K562 (cell line): ENCODE data around the gene SDK1. TPM values are rescaled to one million over a fixed set of nuclear protein-coding genes. Genes with fewer than 3 reads are reported as not detected.

Source experiments
- ATAC-seq: fragments of 200-7000 bp; cut with Tn5 transposase; 3 replicates; pipeline ENCODE4 v1.9.1; 2020; ENCODE audit warnings: moderate library complexity
- BruUV-seq: library from RNA; stranded (reverse); fragments of 400-500 nt; replicated peaks from 2 replicates; lab custom pipeline; 2021; lab: Mats Ljungman, UMichigan
- CTCF ChIA-PET: fragments of 300-600 bp; formaldehyde crosslinking; extraction: SDS; loops from one replicate; lab custom pipeline; 2021; ENCODE audit warnings: low intra/inter-chr PET ratio; lab: Yijun Ruan, JAX
- POLR2A ChIA-PET: fragments of 300-600, 350-650 bp; sonication (Branson Sonifier 250); formaldehyde crosslinking; extraction: SDS; loops from one replicate; lab custom pipeline; 2021; ENCODE audit warnings: antibody characterized with exemption, inconsistent platforms; lab: Yijun Ruan, JAX
- DNase-seq, 4 experiments: peaks; one replicate each; pipeline versions ENCODE4 v3.0.0 to v3.0.0-alpha.2; 2011 to 2018; ENCODE audit warnings: low spot score in 3 of 4, mixed read lengths in 3 of 4; ENCODE audit errors: extremely low read depth in 1 of 4
- FAIRE-seq: peaks from 2 replicates; lab custom pipeline; 2011; peaks lifted over from hg19 to GRCh38; lab: Jason Lieb, UNC
- H2AFZ ChIP-seq: 2 replicates; pipeline ENCODE4 v1.6.0; 2011; ENCODE audit warnings: low read depth, low read length, control low read depth, inconsistent platforms
- H3K27ac ChIP-seq: fragments of 200-600 bp; 3 replicates; pipeline ENCODE4 v1.8.0; 2011; ENCODE audit warnings: low read depth, mild to moderate bottlenecking, control low read depth, inconsistent platforms, low read length, moderate library complexity, mixed read lengths; ENCODE audit errors: extremely low read depth
- H3K27me3 ChIP-seq, 2 experiments: fragments of 300-600 bp in 1 of 2; 2 replicates in 1 of 2; 3 replicates in 1 of 2; pipeline versions ENCODE4 v1.6.0 to v1.8.0; 2011; ENCODE audit warnings: inconsistent platforms in 2 of 2, low read length in 2 of 2, mild to moderate bottlenecking in 1 of 2, mixed read lengths in 1 of 2, moderate library complexity in 1 of 2; ENCODE audit not compliant: control insufficient read depth in 2 of 2, insufficient read depth in 2 of 2
- H3K36me3 ChIP-seq: fragments of 300-600 bp; 3 replicates; pipeline ENCODE4 v1.8.0; 2011; ENCODE audit warnings: mild to moderate bottlenecking, low read length, inconsistent platforms; ENCODE audit not compliant: control insufficient read depth, insufficient read depth
- H3K4me1 ChIP-seq, 2 experiments: fragments of 200-600 bp in 1 of 2; replicated peaks in 1 of 2; 2 replicates in 1 of 2; 3 replicates in 1 of 2; pipeline versions ENCODE4 v1.5.1 to v1.8.0; 2011; ENCODE audit warnings: inconsistent platforms in 2 of 2, low read length in 2 of 2, mild to moderate bottlenecking in 1 of 2, mixed read lengths in 1 of 2, moderate library complexity in 1 of 2; ENCODE audit not compliant: control insufficient read depth in 2 of 2, insufficient read depth in 2 of 2
- H3K4me2 ChIP-seq: 2 replicates; pipeline ENCODE4 v1.6.1; 2011; ENCODE audit warnings: low read length, control low read depth, inconsistent platforms, mixed read lengths; ENCODE audit not compliant: insufficient read depth
- H3K4me3 ChIP-seq: fragments of 200-600 bp; sonication (generic), shearing (Covaris generic); 2 replicates; pipeline ENCODE4 v1.5.1; 2016; ENCODE audit warnings: control low read depth, inconsistent platforms
- H3K79me2 ChIP-seq: fragments of 200-600 bp; 3 replicates; pipeline ENCODE4 v1.8.0; 2011; ENCODE audit warnings: low read length, inconsistent platforms; ENCODE audit not compliant: control insufficient read depth, insufficient read depth
- H3K9ac ChIP-seq, 2 experiments: 2 replicates each; pipeline versions ENCODE4 v1.6.0 to v1.6.1; 2011; ENCODE audit warnings: low read depth in 2 of 2, low read length in 2 of 2, control low read depth in 1 of 2, inconsistent platforms in 1 of 2, mild to moderate bottlenecking in 1 of 2, mixed read lengths in 1 of 2; ENCODE audit not compliant: insufficient read depth in 1 of 2
- H3K9me1 ChIP-seq: one replicate; pipeline ENCODE4 v1.6.0; 2011; ENCODE audit warnings: inconsistent platforms, mild to moderate bottlenecking, low read length, moderate library complexity; ENCODE audit not compliant: control insufficient read depth, insufficient read depth
- H3K9me3 ChIP-seq: replicated peaks from 2 replicates; pipeline ENCODE4 v1.5.1; 2011; ENCODE audit warnings: low read depth, low read length, inconsistent platforms; ENCODE audit not compliant: control insufficient read depth, insufficient read depth
- H4K20me1 ChIP-seq: replicated peaks from 2 replicates; pipeline ENCODE4 v1.6.1; 2011; ENCODE audit warnings: low read length, inconsistent platforms, mixed read lengths; ENCODE audit not compliant: control insufficient read depth, insufficient read depth
- ETS2 ChIP-seq: IDR thresholded peaks from 2 replicates; pipeline ENCODE4 v1.6.1; 2016; ENCODE audit warnings: borderline replicate concordance, missing genetic modification characterization, mild to moderate bottlenecking, moderate library complexity, missing compliant biosample characterization; ENCODE audit not compliant: poor library complexity, severe bottlenecking
- IRF2 ChIP-seq: sonication (generic); formaldehyde crosslinking; IDR thresholded peaks from 2 replicates; pipeline ENCODE4 v1.8.1; 2022; ENCODE audit warnings: mild to moderate bottlenecking, missing genetic modification reagents
- NFRKB ChIP-seq: fragments of 450-650 bp; IDR thresholded peaks from 2 replicates; pipeline ENCODE4 v1.6.1; 2016; ENCODE audit warnings: low read depth
- REST ChIP-seq, 2 experiments: fragments of 450-650 bp; formaldehyde crosslinking in 1 of 2; IDR thresholded peaks; 2 replicates each; pipeline versions ENCODE4 v1.4.0 to v1.6.1; 2014 to 2020; ENCODE audit warnings: mild to moderate bottlenecking in 2 of 2, borderline replicate concordance in 1 of 2, low read depth in 1 of 2
- RNF219 ChIP-seq: fragments of 250-450 bp; sonication (Bioruptor Pico); IDR thresholded peaks from 2 replicates; pipeline ENCODE4 v1.5.0; 2022; ENCODE audit warnings: mild to moderate bottlenecking
- ZNF395 ChIP-seq: fragments of 200-800 bp; sonication (Bioruptor generic); IDR thresholded peaks from 2 replicates; pipeline ENCODE4 v1.6.1; 2017; ENCODE audit warnings: missing genetic modification characterization, missing compliant biosample characterization
- ZNF77 ChIP-seq: fragments of 250-450 bp; sonication (Bioruptor Pico); IDR thresholded peaks from 2 replicates; pipeline ENCODE4 v1.5.0; 2020
- WGBS: fragments of 100-300 bp; shearing (Covaris generic); methylation state at CpG from one replicate; pipeline ENCODE4 v1.1.6; 2016; ENCODE audit warnings: low coverage, mixed read lengths; ENCODE audit not compliant: insufficient coverage; ENCODE audit errors: missing lambda C conversion rate; 5-methylcytosine and 5-hydroxymethylcytosine counted together
- in situ Hi-C: fragments of 300-500 bp; cut with MboI; formaldehyde crosslinking; loops from 4 replicates; pipeline ENCODE4 v1.15.0; 2018; ENCODE audit warnings: inconsistent platforms, mixed read lengths
- intact Hi-C: fragments of 100-400 bp; cut with micrococcal nuclease; formaldehyde crosslinking; loops from 2 replicates; pipeline ENCODE4 v1.14.2; 2022
- polyA plus RNA-seq, 8 experiments: library from polyadenylated mRNA; depleted of rRNA in 4 of 8; stranded (reverse) in 5 of 8; unstranded in 3 of 8; fragments of >200 nt; fragmentation: Nextera tagmentation in 2 of 8; fragmentation: Illumina TruSeq in 1 of 8; extraction: Ambion mirVana in 2 of 8; extraction: Trizol in 1 of 8; gene quantifications; 2 replicates each; pipeline versions ENCODE4 v1.2.1 to v1.2.3, GENCODE V29; 2011 to 2014; ENCODE audit warnings: inconsistent platforms in 1 of 8, missing spikeins in 1 of 8
- total RNA-seq, 7 experiments: library from RNA; depleted of rRNA in 6 of 7; stranded (reverse); fragments of >200 nt in 6 of 7; fragmentation: Illumina TruSeq in 2 of 7; extraction: Trizol in 2 of 7; gene quantifications; 2 replicates each; pipeline versions ENCODE4 v1.2.1 to v1.2.3, GENCODE V29; 2011 to 2021; ENCODE audit warnings: low replicate concordance in 1 of 7

Gene SDK1
- total and polyA plus RNA-seq, 9 of the 15 experiments (the other 6 are each of a cell fraction or from before 2014, with no cell fraction given), result 0.16 TPM; not detected in 8

GRCh38 chr7:3639253-3639652 is 338.2 kb downstream of the SDK1 start:
- ATAC-seq (no peak), DNase-seq (no peak), FAIRE-seq (no peak)
- intact Hi-C loops, result no loop called here
- in situ Hi-C loops, result no loop called here
- Histone ChIP-seq H3K4me3 (no peak overlapping the region), H3K9me3 (no peaks in the 10 kb centered on the region), H3K27me3 (peaks cover 0 to 6% of the 10 kb centered on the region in 2 experiments; a peak in 3 of 5 replicates), H3K9me1 (no peaks in the 10 kb centered on the region), H3K4me1 (no peaks in the 10 kb centered on the region), H3K9ac (no peak overlapping the region), H4K20me1 (no peaks in the 10 kb centered on the region), H3K36me3 (no peaks in the 10 kb centered on the region), H3K27ac (no peak overlapping the region), H3K4me2 (no peak overlapping the region), H2AFZ (no peak overlapping the region), H3K79me2 (no peaks in the 10 kb centered on the region)
- no TSS peak for BruUV-seq
- ChIA-PET POLR2A (interaction anchor here (1.0 kb wide), 1 partner anchor 8 kb away, joined by 4 read pairs; no protein-coding TSS in a partner anchor), CTCF (no interaction called here)
- under 1% methylated on average over 7 of the region's 7 CpGs for WGBS
- TF ChIP-seq REST (IDR thresholded peaks at IDR 0.05; ENCODE audit: borderline replicate concordance) (no peak), REST (CRISPR knock-in tag; IDR thresholded peaks at IDR 0.05; ENCODE audit: low read depth) (no peak), ZNF395 (no peak), ETS2 (tag) (no peak), NFRKB (no peak), ZNF77 (no peak), RNF219 (CRISPR knock-in tag) (no peak), IRF2 (CRISPR knock-in tag) (no peak)
